Measurements from ENCODE around the gene POU6F2.

POU6F2 gene

GRCh38 chr7:39415091-39415787 lies 437.5 kb downstream of the POU6F2 start:
- no peak for DNase-seq

GRCh38 chr7:39416866-39417265 lies 439.2 kb downstream of the POU6F2 start:
- DNase-seq, result no peak

- no peak for DNase-seq
Measured at GRCh38 chr7:39417642-39418041, 439.9 kb downstream of the POU6F2 start.

- no peak for DNase-seq
Measured at GRCh38 chr7:39421251-39421650, 443.5 kb downstream of the POU6F2 start.

GRCh38 chr7:39421661-39422060 lies 444.0 kb downstream of the POU6F2 start:
- no peak for DNase-seq

GRCh38 chr7:39428221-39428620 lies 450.5 kb downstream of the POU6F2 start:
- no peak for DNase-seq

GRCh38 chr7:39429421-39429820 lies 451.7 kb downstream of the POU6F2 start:
- no peak for DNase-seq

- no peak for DNase-seq
Measured at GRCh38 chr7:39430441-39430840, 452.7 kb downstream of the POU6F2 start.

- no peak for DNase-seq
Measured at GRCh38 chr7:39430909-39431641, 453.4 kb downstream of the POU6F2 start.

- DNase-seq, result no peak
Measured at GRCh38 chr7:39432368-39432767, 454.7 kb downstream of the POU6F2 start.

GRCh38 chr7:39432807-39433416 lies 455.2 kb downstream of the POU6F2 start:
- no peak for DNase-seq

GRCh38 chr7:39433550-39433949 lies 455.8 kb downstream of the POU6F2 start:
- no peak for DNase-seq

- no peak for DNase-seq
Measured at GRCh38 chr7:39434012-39434411, 456.3 kb downstream of the POU6F2 start.

GRCh38 chr7:39446546-39446945 lies 468.8 kb downstream of the POU6F2 start:
- no peak for DNase-seq

GRCh38 chr7:39451901-39452300 lies 474.2 kb downstream of the POU6F2 start:
- no peak for DNase-seq

- peak; percentile 29 to 47 for DNase-seq
Measured at GRCh38 chr7:39453743-39454355, 476.1 kb downstream of the POU6F2 start.

GRCh38 chr7:39458061-39458745 lies 480.5 kb downstream of the POU6F2 start:
- no peak for DNase-seq

- no peak for DNase-seq
Measured at GRCh38 chr7:39459636-39460035, 481.9 kb downstream of the POU6F2 start.

GRCh38 chr7:39460486-39460885 lies 482.8 kb downstream of the POU6F2 start:
- DNase-seq, result no peak

GRCh38 chr7:39461263-39461820 lies 483.6 kb downstream of the POU6F2 start:
- DNase-seq, result no peak

GRCh38 chr7:39463252-39463651 lies 485.5 kb downstream of the POU6F2 start:
- no peak for DNase-seq

- no peak for DNase-seq
Measured at GRCh38 chr7:39464350-39465054, 486.8 kb downstream of the POU6F2 start.

All from activated CD4-positive, alpha-beta T cell treated with anti-CD3 and anti-CD28 coated beads for 4 hours (primary cell).